CD4-positive, alpha-beta memory T cell (primary cell): ENCODE measurements around the gene CTNNA2. TPM values are rescaled to one million over a fixed set of nuclear protein-coding genes. Genes with fewer than 3 reads are reported as not detected.

Source experiments
- CTCF ChIA-PET: fragments of 350-600 bp; sonication (Branson Sonifier 250); formaldehyde crosslinking; loops from one replicate; lab custom pipeline; 2021; ENCODE audit warnings: inconsistent platforms; ENCODE audit not compliant: partially characterized antibody; lab: Charles Lee
- POLR2A ChIA-PET: fragments of 350-600 bp; sonication (Branson Sonifier 250); formaldehyde crosslinking; loops from one replicate; lab custom pipeline; 2021; ENCODE audit not compliant: partially characterized antibody; lab: Charles Lee
- DNase-seq, 5 donors: peaks; one replicate each; pipeline versions ENCODE4 v3.0.0 to v3.0.0-alpha.2; 2020 to 2022; ENCODE audit warnings: mixed read lengths in 1 of 5
- H3K27ac ChIP-seq: one replicate; pipeline ENCODE4 v1.7.0; 2013; ENCODE audit warnings: low read depth, low read length
- H3K27me3 ChIP-seq: 2 replicates; pipeline ENCODE4 v1.7.0; 2013; ENCODE audit warnings: mild to moderate bottlenecking, low read length, moderate library complexity; ENCODE audit not compliant: insufficient read depth
- H3K36me3 ChIP-seq: 2 replicates; pipeline ENCODE4 v1.7.0; 2013; ENCODE audit warnings: mild to moderate bottlenecking, low read length, moderate library complexity; ENCODE audit not compliant: insufficient read depth
- H3K4me1 ChIP-seq: 2 replicates; pipeline ENCODE4 v1.7.0; 2013; ENCODE audit warnings: mild to moderate bottlenecking, low read length, moderate library complexity; ENCODE audit not compliant: insufficient read depth
- H3K4me3 ChIP-seq, 2 donors: one replicate each; pipeline ENCODE4 v1.7.0; 2013; ENCODE audit warnings: low read length in 2 of 2, mild to moderate bottlenecking in 1 of 2
- H3K9me3 ChIP-seq, 2 donors: one replicate each; pipeline ENCODE4 v1.7.0; 2013; ENCODE audit warnings: low read length in 2 of 2, control low read depth in 1 of 2; ENCODE audit not compliant: control insufficient read depth in 1 of 2
- H3K27ac Mint-ChIP-seq, 7 donors: one replicate each; pipeline ENCODE4 v1.8.0; 2020 to 2021; ENCODE audit warnings: mixed read lengths in 7 of 7, mild to moderate bottlenecking in 6 of 7, inconsistent platforms in 3 of 7, moderate library complexity in 3 of 7
- H3K27me3 Mint-ChIP-seq, 2 donors: one replicate each; pipeline ENCODE4 v1.8.0; 2020 to 2021; ENCODE audit warnings: mixed read lengths in 2 of 2
- H3K36me3 Mint-ChIP-seq, 2 donors: one replicate each; pipeline ENCODE4 v1.8.0; 2020 to 2021; ENCODE audit warnings: mixed read lengths in 2 of 2, inconsistent platforms in 1 of 2, mild to moderate bottlenecking in 1 of 2
- H3K4me1 Mint-ChIP-seq, 4 donors: one replicate each; pipeline ENCODE4 v1.8.0; 2020 to 2021; ENCODE audit warnings: mixed read lengths in 4 of 4, mild to moderate bottlenecking in 1 of 4
- H3K4me3 Mint-ChIP-seq, 8 donors: one replicate each; pipeline ENCODE4 v1.8.0; 2020 to 2021; ENCODE audit warnings: mixed read lengths in 8 of 8, mild to moderate bottlenecking in 7 of 8, moderate library complexity in 6 of 8, inconsistent platforms in 3 of 8
- H3K9me3 Mint-ChIP-seq, 8 donors: one replicate each; pipeline ENCODE4 v1.8.0; 2020 to 2021; ENCODE audit warnings: mixed read lengths in 8 of 8, mild to moderate bottlenecking in 5 of 8, inconsistent platforms in 3 of 8, moderate library complexity in 1 of 8
- intact Hi-C: fragments of 100-400 bp; cut with micrococcal nuclease; formaldehyde crosslinking; loops from one replicate; pipeline ENCODE4 v1.15.1; 2023
- polyA plus RNA-seq, 2 donors: library from polyadenylated mRNA; unstranded; fragments of 300-500 nt; fragmentation: Illumina TruSeq; gene quantifications; one replicate each; pipeline ENCODE4 v1.2.3, GENCODE V29; 2021
- total RNA-seq, 2 experiments: library from RNA; stranded (reverse); gene quantifications; one replicate each; pipeline ENCODE4 v1.2.3, GENCODE V29; 2021

The CTNNA2 gene
- total and polyA plus RNA-seq, 4 experiments from 2014 or later: not detected

GRCh38 chr2:79627237-79627636, 114.4 kb downstream of the CTNNA2 start:
- intact Hi-C loops: no loop called here
- no peak for DNase-seq
- no peak overlapping the region for H3K27ac Mint-ChIP-seq
- Histone ChIP-seq H3K4me3 (no peak overlapping the region), H3K4me1 (no peaks in the 10 kb centered on the region), H3K27me3 (no peaks in the 10 kb centered on the region), H3K27ac (no peak overlapping the region), H3K36me3 (no peaks in the 10 kb centered on the region), H3K9me3 (peaks cover 0 to 2% of the 10 kb centered on the region in 2 donors)
- ChIA-PET POLR2A (no interaction called here), CTCF (no interaction called here)
- no peak overlapping the region for H3K4me3 Mint-ChIP-seq
- no peaks in the 10 kb centered on the region for H3K36me3 Mint-ChIP-seq
- H3K9me3 Mint-ChIP-seq: peaks cover 6 to 28% (median 18%) of the 10 kb centered on the region in 8 donors
- no peaks in the 10 kb centered on the region for H3K27me3 Mint-ChIP-seq
- H3K4me1 Mint-ChIP-seq: no peaks in the 10 kb centered on the region

- intact Hi-C loops: no loop called here
- H3K9me3 ChIP-seq: peaks cover 0 to 2% of the 10 kb centered on the region in 2 donors
- H3K27ac Mint-ChIP-seq: no peak overlapping the region
- CTCF ChIA-PET: interaction anchor here (1.1 kb wide), 1 partner anchor 9 kb away, joined by 5 read pairs; no protein-coding TSS in a partner anchor
- no peaks in the 10 kb centered on the region for H3K36me3 Mint-ChIP-seq
- H3K4me3 Mint-ChIP-seq: no peak overlapping the region
- no peak overlapping the region for H3K4me3 ChIP-seq
- H3K4me1 ChIP-seq: no peaks in the 10 kb centered on the region
- no peaks in the 10 kb centered on the region for H3K27me3 Mint-ChIP-seq
- H3K27ac ChIP-seq: no peak overlapping the region
- H3K4me1 Mint-ChIP-seq: no peaks in the 10 kb centered on the region
- POLR2A ChIA-PET: no interaction called here
- DNase-seq: no peak
- H3K27me3 ChIP-seq: no peaks in the 10 kb centered on the region
- H3K36me3 ChIP-seq: no peaks in the 10 kb centered on the region
- H3K9me3 Mint-ChIP-seq: peaks cover 7 to 37% (median 21%) of the 10 kb centered on the region in 8 donors
These were observed 117.2 kb downstream of the CTNNA2 start for GRCh38 chr2:79630060-79630459.

GRCh38 chr2:79630972-79631557, 118.2 kb downstream of the CTNNA2 start:
- Histone ChIP-seq H3K36me3 (no peaks in the 10 kb centered on the region), H3K4me1 (no peaks in the 10 kb centered on the region), H3K27ac (no peak overlapping the region), H3K27me3 (no peaks in the 10 kb centered on the region), H3K4me3 (no peak overlapping the region), H3K9me3 (peaks cover 0 to 2% of the 10 kb centered on the region in 2 donors)
- H3K27ac Mint-ChIP-seq: no peak overlapping the region
- peaks cover 0 to 31% (median 19%) of the 10 kb centered on the region in 8 donors for H3K9me3 Mint-ChIP-seq
- H3K4me1 Mint-ChIP-seq: no peaks in the 10 kb centered on the region
- H3K36me3 Mint-ChIP-seq: no peaks in the 10 kb centered on the region
- DNase-seq: no peak
- H3K4me3 Mint-ChIP-seq: no peak overlapping the region
- CTCF ChIA-PET: no interaction called here
- no peaks in the 10 kb centered on the region for H3K27me3 Mint-ChIP-seq
- POLR2A ChIA-PET: no interaction called here
- intact Hi-C loops: no loop called here

DNA sequence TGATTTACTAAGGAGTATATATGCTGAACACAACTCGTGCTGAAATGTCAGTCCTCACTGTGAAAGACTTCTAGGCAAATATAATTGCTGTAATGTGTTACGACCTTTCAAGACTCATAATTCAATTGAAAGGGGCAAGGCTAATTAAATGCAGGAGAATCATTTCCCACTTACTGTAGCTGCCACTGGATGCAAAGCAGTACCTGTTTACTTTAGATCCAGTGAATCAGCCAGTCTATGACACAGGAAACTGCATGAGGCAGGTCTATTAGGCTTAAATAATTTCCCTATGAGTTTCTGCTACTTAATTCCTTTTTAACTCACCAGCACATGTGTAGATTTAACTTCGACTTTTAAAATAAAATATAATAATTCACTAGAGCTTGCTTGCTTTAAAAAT, 125.6 kb downstream of the CTNNA2 start:
- H3K27ac Mint-ChIP-seq: no peak overlapping the region
- no peaks in the 10 kb centered on the region for H3K4me1 Mint-ChIP-seq
- no peaks in the 10 kb centered on the region for H3K36me3 Mint-ChIP-seq
- no peak for DNase-seq
- Histone ChIP-seq H3K9me3 (no peaks in the 10 kb centered on the region), H3K4me3 (no peak overlapping the region), H3K27me3 (no peaks in the 10 kb centered on the region), H3K27ac (no peak overlapping the region), H3K36me3 (no peaks in the 10 kb centered on the region), H3K4me1 (no peaks in the 10 kb centered on the region)
- H3K27me3 Mint-ChIP-seq: no peaks in the 10 kb centered on the region
- no peak overlapping the region for H3K4me3 Mint-ChIP-seq
- ChIA-PET POLR2A (no interaction called here), CTCF (no interaction called here)
- intact Hi-C loops: no loop called here
- H3K9me3 Mint-ChIP-seq: peaks cover 4 to 31% (median 19%) of the 10 kb centered on the region in 8 donors

GRCh38 chr2:79638954-79639353, 126.1 kb downstream of the CTNNA2 start:
- no peak for DNase-seq
- Mint-ChIP-seq H3K27me3 (no peaks in the 10 kb centered on the region), H3K27ac (no peak overlapping the region), H3K9me3 (peaks cover 4 to 29% (median 19%) of the 10 kb centered on the region in 8 donors), H3K36me3 (no peaks in the 10 kb centered on the region), H3K4me3 (no peak overlapping the region), H3K4me1 (no peaks in the 10 kb centered on the region)
- H3K27ac ChIP-seq: no peak overlapping the region
- intact Hi-C loops: no loop called here
- H3K27me3 ChIP-seq: no peaks in the 10 kb centered on the region
- H3K4me3 ChIP-seq: no peak overlapping the region
- H3K4me1 ChIP-seq: no peaks in the 10 kb centered on the region
- ChIA-PET POLR2A (no interaction called here), CTCF (no interaction called here)
- H3K9me3 ChIP-seq: no peaks in the 10 kb centered on the region
- H3K36me3 ChIP-seq: no peaks in the 10 kb centered on the region

DNA sequence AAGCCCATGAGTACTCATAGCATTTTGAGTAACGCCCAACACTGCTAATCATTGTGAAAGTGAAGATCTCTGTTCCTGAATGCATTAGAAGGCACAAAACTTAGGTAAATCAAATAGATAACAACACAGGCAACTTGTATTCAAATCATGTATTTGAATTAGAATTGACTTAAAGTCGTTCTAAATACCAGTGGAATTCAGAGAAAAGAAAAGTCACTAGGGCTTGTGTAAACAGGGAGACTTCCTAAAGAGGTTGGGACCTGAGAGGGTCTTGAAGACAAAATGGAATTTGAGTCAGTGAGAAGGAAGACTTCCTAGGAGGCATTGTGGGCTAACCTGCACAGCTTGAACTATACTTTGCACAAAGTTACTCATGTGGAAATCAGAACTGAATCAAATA, 127.2 kb downstream of the CTNNA2 start:
- H3K9me3 Mint-ChIP-seq: peaks cover 4 to 25% (median 12%) of the 10 kb centered on the region in 8 donors
- no peak overlapping the region for H3K27ac ChIP-seq
- no peaks in the 10 kb centered on the region for H3K27me3 ChIP-seq
- H3K4me3 Mint-ChIP-seq: no peak overlapping the region
- H3K9me3 ChIP-seq: no peaks in the 10 kb centered on the region
- DNase-seq: no peak
- ChIA-PET CTCF (no interaction called here), POLR2A (no interaction called here)
- intact Hi-C loops: no loop called here
- no peaks in the 10 kb centered on the region for H3K36me3 Mint-ChIP-seq
- H3K27me3 Mint-ChIP-seq: no peaks in the 10 kb centered on the region
- H3K27ac Mint-ChIP-seq: no peak overlapping the region
- no peaks in the 10 kb centered on the region for H3K36me3 ChIP-seq
- no peaks in the 10 kb centered on the region for H3K4me1 Mint-ChIP-seq
- H3K4me3 ChIP-seq: no peak overlapping the region
- H3K4me1 ChIP-seq: no peaks in the 10 kb centered on the region

DNA sequence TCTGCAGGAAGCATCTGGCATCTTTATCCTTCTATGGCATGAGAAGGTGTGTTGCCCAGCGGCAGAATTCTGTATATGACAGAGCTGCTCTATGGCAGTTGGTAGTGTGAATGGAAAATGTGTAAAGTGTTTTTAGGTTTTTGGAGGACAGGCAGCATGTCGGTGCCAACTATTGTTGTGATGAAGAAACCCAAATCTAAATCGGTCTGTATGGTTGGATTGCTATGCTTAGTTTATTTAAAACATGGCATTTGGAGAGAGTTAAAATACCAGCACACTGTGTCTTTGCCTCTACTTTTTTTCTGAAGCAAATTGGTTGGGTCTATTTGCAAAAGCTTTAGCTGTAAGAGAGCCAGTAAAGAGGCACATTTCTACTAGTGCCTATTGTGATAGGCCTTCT, 136.7 kb downstream of the CTNNA2 start:
- CTCF ChIA-PET: interaction anchor here (0.6 kb wide), 1 partner anchor 330 kb away, joined by 3 read pairs; no protein-coding TSS in a partner anchor
- intact Hi-C loops: no loop called here
- Mint-ChIP-seq H3K4me1 (no peaks in the 10 kb centered on the region), H3K27me3 (no peaks in the 10 kb centered on the region), H3K36me3 (no peaks in the 10 kb centered on the region), H3K9me3 (peaks cover 9 to 47% (median 27%) of the 10 kb centered on the region in 8 donors), H3K4me3 (no peak overlapping the region), H3K27ac (no peak overlapping the region)
- POLR2A ChIA-PET: no interaction called here
- Histone ChIP-seq H3K27me3 (no peaks in the 10 kb centered on the region), H3K4me1 (no peaks in the 10 kb centered on the region), H3K9me3 (no peaks in the 10 kb centered on the region), H3K27ac (no peak overlapping the region), H3K36me3 (no peaks in the 10 kb centered on the region), H3K4me3 (no peak overlapping the region)
- no peak for DNase-seq
